ENCODE data around the gene AGPAT4. TPM values are rescaled to one million over a fixed set of nuclear protein-coding genes. Genes with fewer than 3 reads are reported as not detected.

The AGPAT4 gene
- total RNA-seq, 1 experiment from 2014 or later = 15.5 TPM

- intact Hi-C loops (cut with micrococcal nuclease) = loop anchor here (10.0 kb wide), 1 partner anchor 598 kb away; no protein-coding TSS in a partner anchor
- Histone ChIP-seq H3K79me2 (ENCODE audit: insufficient read depth, low read length) (no peaks in the 10 kb centered on the region), H3K27me3 (ENCODE audit: insufficient read depth, low read length) (no peaks in the 10 kb centered on the region), H3K4me2 (ENCODE audit: low read length) (no peak overlapping the region), H2AFZ (ENCODE audit: low read depth, low read length, poor library complexity, severe bottlenecking) (no peak overlapping the region), H4K20me1 (ENCODE audit: insufficient read depth) (no peaks in the 10 kb centered on the region), H3K4me3 (replicated peaks in 1 of 2; ENCODE audit: low read depth in 1 of 2, low read length in 2 of 2) (no peak overlapping the region), H3K36me3 (ENCODE audit: control insufficient read depth in 1 of 2, insufficient read depth in 2 of 2, low read length in 2 of 2) (0 out of 4 replicates have a peak, but pooled peaks cover 0 to 3% of the 10 kb centered on the region in 2 experiments), H3K9ac (ENCODE audit: low read length) (no peak overlapping the region), H3K4me1 (ENCODE audit: control insufficient read depth in 1 of 2, insufficient read depth in 2 of 2, low read length in 2 of 2) (peaks cover 0 to 12% of the 10 kb centered on the region in 2 experiments; a peak in 2 of 4 replicates), H3K27ac (ENCODE audit: low read depth, low read length) (no peak overlapping the region), H3K9me3 (ENCODE audit: control insufficient read depth in 1 of 2, insufficient read depth in 1 of 2, low read depth in 1 of 2, low read length in 2 of 2) (no peaks in the 10 kb centered on the region), H3K9me2 (ENCODE audit: insufficient read depth) (no peaks in the 10 kb centered on the region)
- TF ChIP-seq SIN3A (IDR thresholded peaks at IDR 0.05; ENCODE audit: low read depth) = no peak
- TF ChIP-seq CTCF (IDR thresholded peaks at IDR 0.05 in 2 of 3, conservative IDR thresholded peaks at IDR 0.05 in 1 of 3; ENCODE audit: borderline replicate concordance in 1 of 3, insufficient read depth in 1 of 3, low read depth in 2 of 3, low read length in 2 of 3) = no peak
- no peak for TF ChIP-seq MAX (IDR thresholded peaks at IDR 0.05)
- TF ChIP-seq FOSL1 (IDR thresholded peaks at IDR 0.05; ENCODE audit: low read depth) = no peak
- TF ChIP-seq TCF7L2 (IDR thresholded peaks at IDR 0.05; ENCODE audit: borderline replicate concordance, extremely low read depth, insufficient read depth, insufficient read length) = no peak
- no peak for TF ChIP-seq ZBTB33 (IDR thresholded peaks at IDR 0.05; ENCODE audit: extremely low read depth, insufficient replicate concordance, low read length)
- TF ChIP-seq ATF3 (IDR thresholded peaks at IDR 0.05) = no peak
- TF ChIP-seq CBX3 (IDR thresholded peaks at IDR 0.05; ENCODE audit: low read depth) = no peak
- no peak for TF ChIP-seq REST (IDR thresholded peaks at IDR 0.05; ENCODE audit: low read depth)
- no peak for TF ChIP-seq SP1 (IDR thresholded peaks at IDR 0.05; ENCODE audit: low read depth)
- TF ChIP-seq EZH2phosphoT487 (IDR thresholded peaks at IDR 0.05; ENCODE audit: borderline replicate concordance) = no peak
- TF ChIP-seq ELF1 (IDR thresholded peaks at IDR 0.05; ENCODE audit: borderline replicate concordance, low read depth) = no peak
- TF ChIP-seq JUND (IDR thresholded peaks at IDR 0.05) = no peak
- TF ChIP-seq EGR1 (IDR thresholded peaks at IDR 0.05; ENCODE audit: low read depth) = no peak
- TF ChIP-seq ZFX (IDR thresholded peaks at IDR 0.05) = no peak
- no peak for DNase-seq (ENCODE audit: low read depth, low spot score)
- no peak for ATAC-seq
- no TSS peak for BruUV-seq (replicated peaks)
- CTCF ChIA-PET = no interaction called here
- POLR2A ChIA-PET = no interaction called here
- RAD21 ChIA-PET (ENCODE audit: low non-redundant PET in 1 of 2, low total read pairs in 2 of 2, uncharacterized antibody in 2 of 2, unreplicated experiment in 2 of 2) = no interaction called here
Observed at GRCh38 chr6:161127071-161127740, 146.7 kb downstream of the AGPAT4 start.

Measured in HCT116 (cell line).